NCI-H1417 treated with DMSO at 0.1 percent for 48 hours (cell line): Measurements from ENCODE around the gene FNTB.

Experiments
- DNase-seq: peaks from one replicate; lab custom pipeline; 2025; lab: John Stamatoyannopoulos, UW

Gene FNTB

GRCh38 chr14:64953310-64953654 lies 33.4 kb upstream of the FNTB start:
- DNase-seq, result no peak

- DNase-seq, result no peak
These were observed 33.0 kb upstream of the FNTB start for GRCh38 chr14:64953661-64954060.

- no peak for DNase-seq
These were observed 32.0 kb upstream of the FNTB start for GRCh38 chr14:64954491-64955240.

GRCh38 chr14:64955297-64955696 lies 31.4 kb upstream of the FNTB start:
- DNase-seq, result no peak

DNA sequence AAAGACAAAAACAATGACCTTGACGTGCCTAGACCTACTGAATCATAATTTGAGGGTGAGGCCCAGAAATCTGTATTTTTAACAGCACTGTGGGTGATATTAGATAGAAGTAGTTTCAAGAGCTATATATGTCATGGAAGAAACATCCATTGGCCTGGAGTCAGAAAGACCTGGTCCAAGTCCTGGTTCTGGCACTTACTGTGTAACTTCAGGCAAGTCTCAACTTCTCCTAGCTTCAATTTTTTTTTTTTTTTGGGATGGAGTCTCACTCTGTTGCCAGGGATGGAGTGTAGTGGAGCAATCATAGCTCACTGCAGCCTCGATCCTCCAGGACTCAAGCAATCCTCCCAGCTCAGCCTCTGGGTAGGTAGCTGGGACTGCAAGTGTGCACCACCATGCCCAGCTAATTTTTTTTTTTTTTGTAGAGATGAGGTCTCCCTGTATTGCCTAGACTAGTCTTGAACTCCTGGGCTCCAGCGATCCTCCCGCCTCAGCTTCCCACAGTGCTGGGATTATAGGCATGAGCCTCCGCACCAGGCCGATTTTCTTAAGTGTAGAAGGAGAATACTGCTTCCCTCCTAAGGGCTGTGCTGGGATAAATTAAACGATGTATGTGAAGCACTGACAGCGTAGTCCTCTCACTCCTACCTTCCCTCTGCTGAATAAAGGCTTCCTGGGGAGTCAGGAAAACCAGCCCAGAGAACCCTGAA lies 29.8 kb upstream of the FNTB start:
- DNase-seq, result no peak

DNA sequence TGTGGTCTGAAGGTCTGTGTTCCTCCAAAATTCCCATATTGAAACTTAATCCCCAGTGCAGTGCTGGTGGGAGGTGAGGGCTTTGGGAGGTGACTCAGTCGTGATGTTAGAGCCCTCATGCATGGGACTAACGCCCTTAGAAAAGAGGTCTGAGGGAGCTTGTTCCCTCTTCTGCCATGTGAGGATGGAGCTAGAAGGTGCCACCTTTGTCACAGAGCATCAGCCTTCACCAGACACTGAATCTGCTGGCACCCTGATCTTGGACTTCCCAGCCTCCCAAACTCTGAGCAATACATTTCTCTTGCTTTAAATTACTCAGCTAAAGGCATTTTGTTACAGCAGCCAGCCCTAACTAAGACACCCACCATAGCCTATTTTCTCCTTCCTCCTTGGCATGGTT lies 28.5 kb upstream of the FNTB start:
- DNase-seq, result no peak

DNA sequence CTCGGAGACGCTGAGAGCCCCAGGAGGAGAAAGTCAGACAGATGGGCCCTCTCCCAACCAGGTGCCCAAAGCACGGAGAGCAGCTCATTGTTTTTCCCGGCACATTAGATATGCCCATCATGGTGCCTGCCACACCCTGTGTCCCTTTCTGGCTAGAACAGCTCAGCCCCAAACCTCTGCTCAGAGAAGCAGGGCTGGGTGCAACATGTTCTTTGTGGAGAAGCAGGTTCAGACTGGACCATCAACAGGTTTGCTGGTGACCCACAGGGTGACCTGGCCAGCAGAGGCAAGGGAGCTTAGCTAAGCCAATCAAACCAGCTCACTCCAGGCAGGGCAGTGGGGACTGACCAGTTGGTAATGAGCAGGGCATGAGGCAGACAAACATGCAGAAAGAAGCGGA lies 28.0 kb upstream of the FNTB start:
- DNase-seq, result no peak

- no peak for DNase-seq
These were observed 25.9 kb upstream of the FNTB start for GRCh38 chr14:64960762-64961276.

- no peak for DNase-seq
These were observed 23.1 kb upstream of the FNTB start for GRCh38 chr14:64963611-64964010.

DNA sequence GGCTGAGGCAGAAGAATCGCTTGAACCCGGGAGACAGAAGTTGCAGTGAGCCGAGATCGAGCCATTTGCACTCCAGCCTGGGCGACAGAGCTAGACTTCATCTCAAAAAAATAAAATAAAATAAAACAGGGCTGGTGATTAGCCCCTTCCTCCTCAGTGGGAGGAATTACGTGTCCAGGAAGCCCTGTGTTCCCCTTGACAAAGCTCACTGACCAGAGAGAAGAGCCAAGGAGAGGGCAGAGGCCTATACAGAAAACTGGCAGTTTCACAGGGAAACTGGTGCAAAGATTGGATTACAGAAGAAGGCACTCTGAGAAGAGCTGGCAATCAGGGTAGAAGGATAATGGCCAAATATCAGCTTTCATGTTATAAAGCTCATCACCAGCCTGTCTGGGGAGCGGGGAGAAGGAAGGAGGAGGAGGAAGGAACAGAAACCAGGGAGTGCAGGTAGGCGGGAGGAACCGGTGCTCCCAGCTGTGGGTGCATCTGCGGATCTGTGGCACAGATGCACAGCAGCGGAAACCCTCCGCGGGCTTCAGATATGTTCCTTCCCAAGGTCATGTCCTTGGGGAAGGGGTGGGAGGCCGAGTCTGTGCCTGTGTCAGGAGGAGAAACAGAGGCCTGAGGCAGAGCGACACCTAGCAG lies 21.2 kb upstream of the FNTB start:
- DNase-seq, result no peak

GRCh38 chr14:64966976-64967375 lies 19.7 kb upstream of the FNTB start:
- no peak for DNase-seq

GRCh38 chr14:64968167-64968566 lies 18.5 kb upstream of the FNTB start:
- DNase-seq, result no peak

- DNase-seq, result no peak
These were observed 18.0 kb upstream of the FNTB start for GRCh38 chr14:64968651-64969050.

DNA sequence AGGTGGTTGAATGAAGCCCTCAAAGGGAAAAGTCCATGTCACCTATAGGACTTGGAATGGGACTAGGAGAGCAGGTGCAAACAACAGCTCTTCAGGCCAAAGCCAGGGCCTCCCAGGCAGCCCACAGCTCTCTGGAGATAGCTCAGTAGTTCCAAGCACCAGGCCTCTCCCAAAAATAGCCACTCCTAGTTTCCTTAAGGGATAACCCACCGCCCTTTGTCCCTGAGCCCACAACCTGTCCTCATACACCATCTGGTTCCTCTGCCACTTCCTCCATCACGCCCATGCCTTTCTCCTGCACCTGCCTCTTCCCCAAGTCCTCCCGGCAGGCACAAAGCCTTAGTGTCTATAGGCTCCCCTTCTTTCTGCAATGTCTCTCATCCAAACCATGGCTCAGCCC lies 16.7 kb upstream of the FNTB start:
- DNase-seq, result no peak

- no peak for DNase-seq
These were observed 15.8 kb upstream of the FNTB start for GRCh38 chr14:64970776-64971477.

- no peak for DNase-seq
These were observed 15.2 kb upstream of the FNTB start for GRCh38 chr14:64971491-64971942.

DNA sequence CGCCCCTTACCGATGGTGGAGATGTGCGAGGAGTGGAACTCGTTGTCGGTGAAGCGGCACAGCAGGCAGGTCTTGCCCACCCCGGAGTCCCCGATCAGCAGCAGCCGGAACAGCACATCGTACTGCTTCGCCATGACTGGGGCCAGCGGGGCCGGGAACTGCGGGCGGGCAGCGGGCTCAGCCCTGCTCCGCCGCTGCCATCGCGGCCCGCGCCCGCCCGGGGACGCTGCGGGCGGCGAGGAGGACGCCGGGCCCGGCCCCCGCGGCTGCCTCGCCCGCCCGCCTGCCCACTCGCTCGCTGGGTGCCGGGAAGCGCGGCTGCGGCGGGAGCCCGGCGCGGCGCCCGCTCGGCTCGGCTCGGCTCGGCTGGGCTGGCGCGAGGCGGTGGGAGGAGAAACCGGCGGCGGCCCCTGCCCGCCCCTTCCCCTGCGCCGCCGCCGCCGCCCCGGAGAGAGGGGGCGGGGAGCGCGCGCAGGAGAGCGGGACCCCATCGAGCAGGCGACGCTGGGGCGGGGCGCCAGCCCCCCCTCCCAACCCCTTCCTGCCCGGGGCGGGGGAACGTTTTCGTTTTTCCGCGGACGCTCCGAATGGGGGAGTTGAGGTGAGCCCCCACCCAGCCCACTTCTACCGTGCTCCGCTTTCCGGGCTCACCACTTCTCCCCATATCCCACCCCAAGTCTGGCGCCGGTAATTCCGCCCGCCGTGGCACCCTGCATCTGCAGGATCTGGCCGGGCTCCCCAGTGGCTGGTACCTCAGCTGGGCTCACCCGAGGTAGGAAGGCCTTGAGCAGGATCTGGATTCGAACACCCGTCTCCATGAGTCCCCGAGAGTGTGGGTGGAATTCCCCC lies 14.5 kb upstream of the FNTB start, which contains the start of gene RAB15:
Gene RAB15, minus strand, starts transcription at position 394 of the 849 bp plus-strand sequence. Its CDS starts 260 bp downstream, at position 134.
- no peak for DNase-seq

DNA sequence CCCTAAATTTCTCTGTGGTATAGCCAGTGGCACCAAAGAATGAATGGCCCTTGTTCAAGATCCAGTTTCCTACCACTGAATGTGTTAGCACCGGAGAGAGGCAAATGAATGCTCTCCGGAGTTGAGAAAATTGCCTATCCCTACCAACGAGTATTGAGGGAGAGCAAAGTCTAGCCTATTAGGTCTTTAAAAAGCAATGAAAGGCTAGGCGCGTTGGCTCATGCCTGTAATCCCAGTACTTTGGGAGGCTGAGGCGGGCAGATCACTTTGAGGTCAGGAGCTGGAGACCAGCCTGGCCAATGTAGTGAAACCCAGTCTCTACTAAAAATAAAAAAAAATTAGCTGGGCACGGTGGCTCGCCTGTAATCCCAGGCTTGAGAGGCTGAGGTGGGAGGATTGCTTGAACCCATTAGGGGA lies 13.7 kb upstream of the FNTB start:
- DNase-seq, result no peak

DNA sequence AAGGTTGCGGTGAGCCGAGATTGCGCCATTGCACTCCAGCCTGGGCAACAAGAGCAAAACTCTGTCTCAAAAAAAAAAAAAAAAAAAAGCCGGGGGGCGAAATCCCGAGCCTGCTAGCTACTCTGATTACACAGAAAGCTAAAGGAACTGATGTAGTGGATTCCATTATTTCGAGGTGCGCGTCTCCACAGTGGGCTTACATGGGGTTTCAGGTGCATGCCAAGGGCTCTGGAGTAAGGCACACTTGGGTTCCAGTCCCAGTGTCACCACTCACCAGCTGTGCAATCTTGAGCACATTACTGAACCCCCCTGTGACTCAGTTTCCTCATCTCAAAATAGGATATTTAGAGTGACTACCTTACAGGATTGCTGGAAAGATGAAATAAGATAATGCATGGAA lies 12.9 kb upstream of the FNTB start:
- DNase-seq, result no peak

- DNase-seq, result no peak
These were observed 12.1 kb upstream of the FNTB start for GRCh38 chr14:64974563-64974962.

GRCh38 chr14:64979336-64980074 lies 7.2 kb upstream of the FNTB start:
- no peak for DNase-seq
